Psoas muscle (tissue), 8 donors: ENCODE measurements around the gene TIGD2. TPM values are rescaled to one million over a fixed set of nuclear protein-coding genes. Genes with fewer than 3 reads are reported as not detected.

Experiments
- ATAC-seq, 4 donors: fragments of 200-7000 bp; cut with Tn5 transposase; one replicate each; pipeline ENCODE4 v1.9.1; 2020; ENCODE audit warnings: moderate library complexity in 3 of 4, mild to moderate bottlenecking in 2 of 4
- DNase-seq, 2 donors: peaks; one replicate each; pipeline ENCODE4 v3.0.0-alpha.2; 2020
- H3K27ac ChIP-seq: fragments of 200-600 bp; one replicate; pipeline ENCODE4 v1.8.0; 2022
- H3K27me3 ChIP-seq, 3 donors: fragments of 200-600 bp in 1 of 3; one replicate each; pipeline versions ENCODE4 v1.6.1 to v1.8.0; 2013 to 2022; ENCODE audit warnings: low read length in 2 of 3, mild to moderate bottlenecking in 2 of 3, moderate library complexity in 1 of 3; ENCODE audit not compliant: insufficient read depth in 3 of 3
- H3K36me3 ChIP-seq, 2 donors: fragments of 200-600 bp in 1 of 2; one replicate each; pipeline versions ENCODE4 v1.6.1 to v1.8.0; 2013 to 2022; ENCODE audit warnings: low read depth in 1 of 2, mild to moderate bottlenecking in 1 of 2, moderate library complexity in 1 of 2; ENCODE audit not compliant: insufficient read depth in 1 of 2
- H3K4me1 ChIP-seq: fragments of 200-600 bp; one replicate; pipeline ENCODE4 v1.8.0; 2022
- H3K4me3 ChIP-seq: fragments of 200-600 bp; one replicate; pipeline ENCODE4 v1.8.0; 2022; ENCODE audit warnings: mild to moderate bottlenecking
- H3K9me3 ChIP-seq: fragments of 200-600 bp; one replicate; pipeline ENCODE4 v1.8.0; 2022
- CTCF ChIP-seq: fragments of 200-600 bp; IDR thresholded peaks from one replicate; pipeline ENCODE4 v1.8.0; 2022; ENCODE audit warnings: antibody characterized with exemption
- WGBS, 3 donors: extraction: QIAGEN DNeasy Blood & Tissue Kit; methylation state at CpG; one replicate each; pipeline versions ENCODE4 v1.1.6 to v1.1.7; 2013; 5-methylcytosine and 5-hydroxymethylcytosine counted together
- intact Hi-C, 2 donors: fragments of 100-400 bp; cut with DNase I; formaldehyde crosslinking; loops; one replicate each; pipeline versions ENCODE4 v1.11.0 to v1.14.2; 2022
- polyA plus RNA-seq, 3 donors: library from polyadenylated mRNA; stranded (reverse); fragments of 200-250 nt; gene quantifications; one replicate each; pipeline ENCODE4 v1.2.3, GENCODE V29; 2013
- total RNA-seq, 4 donors: library from RNA; stranded (reverse); fragmentation: NEBNext Ultra II Directional in 2 of 4; extraction: Animal tissue kit (Norgen Biotek cat#: 25700) in 2 of 4; gene quantifications; one replicate each; pipeline versions ENCODE4 v1.2.1 to v1.2.4, GENCODE V29; 2021 to 2023
- donor health status: healthy with polysubstance abuse.
- donor health status: DM: no; HTN: no; CAD: no; lungs with moderate emphysema.
- donor health status: Bipolar disorder and iron deficiency.
- donor health status: healthy.
- donor health status: DM: yes; HTN: yes; CAD: no.
- donor health status: DM: no; HTN: no; CAD: no.
- donor health status: DM: no; HTN: no; CAD: no.
- donor health status: DM: yes; HTN: yes; CAD: no.

TIGD2 gene
- total and polyA plus RNA-seq, 7 donors = 1.5 to 4.4 (median 2.3) TPM

- no peak for ATAC-seq
- intact Hi-C loops = no loop called here
These were observed 34.9 kb downstream of the TIGD2 start for GRCh38 chr4:89146196-89146595.

GRCh38 chr4:89152972-89153371, 41.6 kb downstream of the TIGD2 start:
- ATAC-seq (no peak), DNase-seq (no peak)
- no peaks in the 10 kb centered on the region for H3K36me3 ChIP-seq
- intact Hi-C loops = no loop called here
- 45 to 60% (median 53%) methylated on average over 2 of the region's 2 CpGs for WGBS, 3 donors
- no peak for TF ChIP-seq CTCF
- no peaks in the 10 kb centered on the region for H3K27me3 ChIP-seq
- no peaks in the 10 kb centered on the region for H3K4me1 ChIP-seq
- H3K4me3 ChIP-seq = no peak overlapping the region
- no peak overlapping the region for H3K27ac ChIP-seq
- H3K9me3 ChIP-seq = no peaks in the 10 kb centered on the region

More at GRCh38 chr4:89146196-89146595, 34.9 kb downstream of the TIGD2 start:
- DNase-seq = no peak
- no peak for TF ChIP-seq CTCF
- H3K36me3 ChIP-seq = no peaks in the 10 kb centered on the region
- H3K27me3 ChIP-seq = no peaks in the 10 kb centered on the region
- 38 to 58% (median 38%) methylated on average over 2 of the region's 2 CpGs for WGBS, 3 donors
- H3K9me3 ChIP-seq = no peaks in the 10 kb centered on the region
- no peak overlapping the region for H3K4me3 ChIP-seq
- H3K4me1 ChIP-seq = no peaks in the 10 kb centered on the region
- H3K27ac ChIP-seq = no peak overlapping the region

- Histone ChIP-seq H3K4me3 (no peak overlapping the region), H3K36me3 (no peaks in the 10 kb centered on the region), H3K4me1 (no peaks in the 10 kb centered on the region), H3K27ac (no peak overlapping the region), H3K9me3 (no peaks in the 10 kb centered on the region), H3K27me3 (no peaks in the 10 kb centered on the region)
- no peak for DNase-seq
- no peak for TF ChIP-seq CTCF
- intact Hi-C loops = no loop called here
- no peak for ATAC-seq
- 88 to 89% (median 88%) methylated on average over 12 of the region's 12 CpGs for WGBS, 3 donors
These were observed 45.0 kb downstream of the TIGD2 start for GRCh38 chr4:89156174-89156914.

GRCh38 chr4:89157488-89158024, 46.2 kb downstream of the TIGD2 start:
- H3K36me3 ChIP-seq = no peaks in the 10 kb centered on the region
- ATAC-seq (no peak), DNase-seq (no peak)
- H3K27me3 ChIP-seq = no peaks in the 10 kb centered on the region
- H3K27ac ChIP-seq = no peak overlapping the region
- no peaks in the 10 kb centered on the region for H3K4me1 ChIP-seq
- H3K4me3 ChIP-seq = no peak overlapping the region
- TF ChIP-seq CTCF = no peak
- intact Hi-C loops = no loop called here
- H3K9me3 ChIP-seq = no peaks in the 10 kb centered on the region
- 87 to 90% (median 89%) methylated on average over 7 of the region's 7 CpGs for WGBS, 3 donors
